ENCODE data around the gene XRCC5. TPM values are rescaled to one million over a fixed set of nuclear protein-coding genes. Genes with fewer than 3 reads are reported as not detected.

Gene XRCC5
- total RNA-seq, 1 donor from 2014 or later, result 185 TPM

GRCh38 chr2:216116418-216116817, 7.3 kb downstream of the XRCC5 start:
- no peaks in the 10 kb centered on the region for H3K27me3 ChIP-seq (ENCODE audit: control insufficient read depth, insufficient read depth, low read length)
- H3K36me3 ChIP-seq (ENCODE audit: control insufficient read depth, insufficient read depth, low read length), result peaks cover 27% of the 10 kb centered on the region
- H3K4me3 ChIP-seq (ENCODE audit: low read depth, low read length), result no peak overlapping the region
- DNase-seq (ENCODE audit: low read depth) (no peak), FAIRE-seq (no peak)
- TF ChIP-seq CTCF (IDR thresholded peaks at IDR 0.05; ENCODE audit: insufficient read depth, low read length, severe bottlenecking), result no peak

- Histone ChIP-seq H3K4me3 (ENCODE audit: low read depth, low read length) (no peak overlapping the region), H3K27me3 (ENCODE audit: control insufficient read depth, insufficient read depth, low read length) (no peaks in the 10 kb centered on the region), H3K36me3 (ENCODE audit: control insufficient read depth, insufficient read depth, low read length) (peaks cover 26% of the 10 kb centered on the region)
- DNase-seq (ENCODE audit: low read depth) (no peak), FAIRE-seq (no peak)
- no peak for TF ChIP-seq CTCF (IDR thresholded peaks at IDR 0.05; ENCODE audit: insufficient read depth, low read length, severe bottlenecking)
These were observed 8.6 kb downstream of the XRCC5 start for GRCh38 chr2:216117561-216118340.

- FAIRE-seq, result no peak
- Histone ChIP-seq H3K27me3 (ENCODE audit: control insufficient read depth, insufficient read depth, low read length) (no peaks in the 10 kb centered on the region), H3K4me3 (ENCODE audit: low read depth, low read length) (no peak overlapping the region), H3K36me3 (ENCODE audit: control insufficient read depth, insufficient read depth, low read length) (peaks cover 26% of the 10 kb centered on the region)
- TF ChIP-seq CTCF (IDR thresholded peaks at IDR 0.05; ENCODE audit: insufficient read depth, low read length, severe bottlenecking), result no peak
- DNase-seq (ENCODE audit: low read depth), result no peak
These were observed 9.3 kb downstream of the XRCC5 start for GRCh38 chr2:216118474-216118873.

- no peak for FAIRE-seq
- no peak for DNase-seq (ENCODE audit: low read depth)
- no peak for TF ChIP-seq CTCF (IDR thresholded peaks at IDR 0.05; ENCODE audit: insufficient read depth, low read length, severe bottlenecking)
- no peaks in the 10 kb centered on the region for H3K27me3 ChIP-seq (ENCODE audit: control insufficient read depth, insufficient read depth, low read length)
- no peak overlapping the region for H3K4me3 ChIP-seq (ENCODE audit: low read depth, low read length)
- peaks cover 25% of the 10 kb centered on the region for H3K36me3 ChIP-seq (ENCODE audit: control insufficient read depth, insufficient read depth, low read length)
These were observed 10.0 kb downstream of the XRCC5 start for GRCh38 chr2:216119146-216119545.

- H3K27me3 ChIP-seq (ENCODE audit: control insufficient read depth, insufficient read depth, low read length), result no peaks in the 10 kb centered on the region
- H3K36me3 ChIP-seq (ENCODE audit: control insufficient read depth, insufficient read depth, low read length), result peaks cover 24% of the 10 kb centered on the region
- FAIRE-seq (no peak), DNase-seq (ENCODE audit: low read depth) (no peak)
- H3K4me3 ChIP-seq (ENCODE audit: low read depth, low read length), result no peak overlapping the region
- TF ChIP-seq CTCF (IDR thresholded peaks at IDR 0.05; ENCODE audit: insufficient read depth, low read length, severe bottlenecking), result no peak
These were observed 10.8 kb downstream of the XRCC5 start for GRCh38 chr2:216119986-216120385.

GRCh38 chr2:216121255-216121654, 12.1 kb downstream of the XRCC5 start:
- no peak for FAIRE-seq
- Histone ChIP-seq H3K4me3 (ENCODE audit: low read depth, low read length) (no peak overlapping the region), H3K36me3 (ENCODE audit: control insufficient read depth, insufficient read depth, low read length) (peaks cover 26% of the 10 kb centered on the region), H3K27me3 (ENCODE audit: control insufficient read depth, insufficient read depth, low read length) (no peaks in the 10 kb centered on the region)
- DNase-seq (ENCODE audit: low read depth), result no peak
- TF ChIP-seq CTCF (IDR thresholded peaks at IDR 0.05; ENCODE audit: insufficient read depth, low read length, severe bottlenecking), result no peak
